ENCODE measurements around the gene THBS2.

THBS2 gene

GRCh38 chr6:169247991-169248390, 5.7 kb downstream of the THBS2 start:
- no peak for DNase-seq

- no peak for DNase-seq
These were observed 6.2 kb downstream of the THBS2 start for GRCh38 chr6:169247419-169247818.

GRCh38 chr6:169246445-169246844, 7.2 kb downstream of the THBS2 start:
- no peak for DNase-seq

GRCh38 chr6:169244684-169245383, 8.8 kb downstream of the THBS2 start:
- no peak for DNase-seq

- no peak for DNase-seq
These were observed 10.0 kb downstream of the THBS2 start for GRCh38 chr6:169243661-169244060.

- DNase-seq: no peak
These were observed 10.5 kb downstream of the THBS2 start for GRCh38 chr6:169243186-169243585.

GRCh38 chr6:169241688-169242350, 11.8 kb downstream of the THBS2 start:
- DNase-seq: no peak

GRCh38 chr6:169240591-169241390, 12.9 kb downstream of the THBS2 start:
- no peak for DNase-seq

- DNase-seq: no peak
These were observed 13.5 kb downstream of the THBS2 start for GRCh38 chr6:169240125-169240524.

- no peak for DNase-seq
These were observed 14.5 kb downstream of the THBS2 start for GRCh38 chr6:169239181-169239580.

- DNase-seq: no peak
These were observed 14.9 kb downstream of the THBS2 start for GRCh38 chr6:169238766-169239165.

- no peak for DNase-seq
These were observed 16.0 kb downstream of the THBS2 start for GRCh38 chr6:169237496-169238134.

- DNase-seq: no peak
These were observed 16.7 kb downstream of the THBS2 start for GRCh38 chr6:169236988-169237387.

- DNase-seq: no peak
These were observed 17.1 kb downstream of the THBS2 start for GRCh38 chr6:169236545-169236944.

- DNase-seq: no peak
These were observed 18.4 kb downstream of the THBS2 start for GRCh38 chr6:169235286-169235685.

GRCh38 chr6:169234634-169235033, 19.0 kb downstream of the THBS2 start:
- DNase-seq: no peak

- no peak for DNase-seq
These were observed 19.8 kb downstream of the THBS2 start for GRCh38 chr6:169233832-169234231.

GRCh38 chr6:169233181-169233580, 20.5 kb downstream of the THBS2 start:
- no peak for DNase-seq

GRCh38 chr6:169232507-169232931, 21.1 kb downstream of the THBS2 start:
- DNase-seq: no peak

- DNase-seq: no peak
These were observed 21.7 kb downstream of the THBS2 start for GRCh38 chr6:169231790-169232506.

GRCh38 chr6:169230946-169231789, 22.5 kb downstream of the THBS2 start:
- no peak for DNase-seq

- no peak for DNase-seq
These were observed 23.4 kb downstream of the THBS2 start for GRCh38 chr6:169230322-169230665.

All from NCI-H226 (cell line).